ENCODE data around the gene MEOX2. TPM values are rescaled to one million over a fixed set of nuclear protein-coding genes. Genes with fewer than 3 reads are reported as not detected.

The MEOX2 gene
- total RNA-seq, 1 donor from 2014 or later: not detected

GRCh38 chr7:15719311-15719710, 32.8 kb upstream of the MEOX2 start:
- Histone ChIP-seq H3K4me1 (ENCODE audit: insufficient read depth, low read length) (no peaks in the 10 kb centered on the region), H3K4me3 (ENCODE audit: insufficient read depth, low read depth, low read length) (no peak overlapping the region), H3K36me3 (ENCODE audit: insufficient read depth, low read length) (no peaks in the 10 kb centered on the region), H3K27ac (ENCODE audit: low read depth, low read length) (no peak overlapping the region), H3K9ac (ENCODE audit: low read length) (no peak overlapping the region), H4K20me1 (ENCODE audit: insufficient read depth, low read length) (no peaks in the 10 kb centered on the region), H3K9me3 (ENCODE audit: insufficient read depth, low read depth, low read length) (no peaks in the 10 kb centered on the region), H2AFZ (ENCODE audit: low read depth, low read length) (no peak overlapping the region), H3K4me2 (ENCODE audit: low read length) (no peak overlapping the region), H3K27me3 (ENCODE audit: insufficient read depth, low read length) (no peaks in the 10 kb centered on the region), H3K79me2 (ENCODE audit: insufficient read depth, low read length) (no peaks in the 10 kb centered on the region)
- H3K36me3 Mint-ChIP-seq (ENCODE audit: low read depth, unreplicated experiment): no peaks in the 10 kb centered on the region
- no peak overlapping the region for H3K27ac Mint-ChIP-seq (ENCODE audit: unreplicated experiment)
- no peak for FAIRE-seq
- peaks cover 4% of the 10 kb centered on the region for H3K4me1 Mint-ChIP-seq (ENCODE audit: low read depth, unreplicated experiment)
- H3K4me3 Mint-ChIP-seq (ENCODE audit: unreplicated experiment): no peak overlapping the region
- no peak for TF ChIP-seq EZH2 (IDR thresholded peaks at IDR 0.05; ENCODE audit: insufficient read depth, low read length)
- DNase-seq (ENCODE audit: low read depth): no peak
- no peaks in the 10 kb centered on the region for H3K9me3 Mint-ChIP-seq (ENCODE audit: unreplicated experiment)
- H3K27me3 Mint-ChIP-seq (ENCODE audit: low read depth, unreplicated experiment): no peaks in the 10 kb centered on the region

- Histone ChIP-seq H4K20me1 (ENCODE audit: insufficient read depth, low read length) (no peaks in the 10 kb centered on the region), H3K79me2 (ENCODE audit: insufficient read depth, low read length) (no peaks in the 10 kb centered on the region), H3K36me3 (ENCODE audit: insufficient read depth, low read length) (no peaks in the 10 kb centered on the region), H3K9ac (ENCODE audit: low read length) (no peak overlapping the region), H3K4me1 (ENCODE audit: insufficient read depth, low read length) (no peaks in the 10 kb centered on the region), H3K4me2 (ENCODE audit: low read length) (no peak overlapping the region), H2AFZ (ENCODE audit: low read depth, low read length) (no peak overlapping the region), H3K9me3 (ENCODE audit: insufficient read depth, low read depth, low read length) (no peaks in the 10 kb centered on the region), H3K4me3 (ENCODE audit: insufficient read depth, low read depth, low read length) (no peak overlapping the region), H3K27me3 (ENCODE audit: insufficient read depth, low read length) (no peaks in the 10 kb centered on the region), H3K27ac (ENCODE audit: low read depth, low read length) (no peak overlapping the region)
- TF ChIP-seq, protein P1, sequence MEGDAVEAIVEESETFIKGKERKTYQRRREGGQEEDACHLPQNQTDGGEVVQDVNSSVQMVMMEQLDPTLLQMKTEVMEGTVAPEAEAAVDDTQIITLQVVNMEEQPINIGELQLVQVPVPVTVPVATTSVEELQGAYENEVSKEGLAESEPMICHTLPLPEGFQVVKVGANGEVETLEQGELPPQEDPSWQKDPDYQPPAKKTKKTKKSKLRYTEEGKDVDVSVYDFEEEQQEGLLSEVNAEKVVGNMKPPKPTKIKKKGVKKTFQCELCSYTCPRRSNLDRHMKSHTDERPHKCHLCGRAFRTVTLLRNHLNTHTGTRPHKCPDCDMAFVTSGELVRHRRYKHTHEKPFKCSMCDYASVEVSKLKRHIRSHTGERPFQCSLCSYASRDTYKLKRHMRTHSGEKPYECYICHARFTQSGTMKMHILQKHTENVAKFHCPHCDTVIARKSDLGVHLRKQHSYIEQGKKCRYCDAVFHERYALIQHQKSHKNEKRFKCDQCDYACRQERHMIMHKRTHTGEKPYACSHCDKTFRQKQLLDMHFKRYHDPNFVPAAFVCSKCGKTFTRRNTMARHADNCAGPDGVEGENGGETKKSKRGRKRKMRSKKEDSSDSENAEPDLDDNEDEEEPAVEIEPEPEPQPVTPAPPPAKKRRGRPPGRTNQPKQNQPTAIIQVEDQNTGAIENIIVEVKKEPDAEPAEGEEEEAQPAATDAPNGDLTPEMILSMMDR (IDR thresholded peaks at IDR 0.05; ENCODE audit: insufficient read depth, low read depth, low read length): no peak
- no peak for TF ChIP-seq EZH2 (IDR thresholded peaks at IDR 0.05; ENCODE audit: insufficient read depth, low read length)
- DNase-seq (ENCODE audit: low read depth) (no peak), FAIRE-seq (no peak)
- no peak overlapping the region for H3K4me3 Mint-ChIP-seq (ENCODE audit: unreplicated experiment)
- no peaks in the 10 kb centered on the region for H3K9me3 Mint-ChIP-seq (ENCODE audit: unreplicated experiment)
- no peaks in the 10 kb centered on the region for H3K36me3 Mint-ChIP-seq (ENCODE audit: low read depth, unreplicated experiment)
- H3K27me3 Mint-ChIP-seq (ENCODE audit: low read depth, unreplicated experiment): no peaks in the 10 kb centered on the region
- H3K4me1 Mint-ChIP-seq (ENCODE audit: low read depth, unreplicated experiment): peaks cover 4% of the 10 kb centered on the region
- H3K27ac Mint-ChIP-seq (ENCODE audit: unreplicated experiment): no peak overlapping the region
Measured at GRCh38 chr7:15715435-15715834, 29.0 kb upstream of the MEOX2 start.

- Histone ChIP-seq H3K4me2 (ENCODE audit: low read length) (no peak overlapping the region), H3K4me1 (ENCODE audit: insufficient read depth, low read length) (no peaks in the 10 kb centered on the region), H3K9ac (ENCODE audit: low read length) (no peak overlapping the region), H3K9me3 (ENCODE audit: insufficient read depth, low read depth, low read length) (no peaks in the 10 kb centered on the region), H3K4me3 (ENCODE audit: insufficient read depth, low read depth, low read length) (no peak overlapping the region), H4K20me1 (ENCODE audit: insufficient read depth, low read length) (no peaks in the 10 kb centered on the region), H3K27me3 (ENCODE audit: insufficient read depth, low read length) (no peaks in the 10 kb centered on the region), H3K79me2 (ENCODE audit: insufficient read depth, low read length) (no peaks in the 10 kb centered on the region), H3K27ac (ENCODE audit: low read depth, low read length) (no peak overlapping the region), H3K36me3 (ENCODE audit: insufficient read depth, low read length) (no peaks in the 10 kb centered on the region), H2AFZ (ENCODE audit: low read depth, low read length) (no peak overlapping the region)
- FAIRE-seq (no peak), DNase-seq (ENCODE audit: low read depth) (no peak)
- Mint-ChIP-seq H3K4me1 (ENCODE audit: low read depth, unreplicated experiment) (no peaks in the 10 kb centered on the region), H3K9me3 (ENCODE audit: unreplicated experiment) (no peaks in the 10 kb centered on the region), H3K27ac (ENCODE audit: unreplicated experiment) (no peak overlapping the region), H3K4me3 (ENCODE audit: unreplicated experiment) (no peak overlapping the region), H3K27me3 (ENCODE audit: low read depth, unreplicated experiment) (no peaks in the 10 kb centered on the region), H3K36me3 (ENCODE audit: low read depth, unreplicated experiment) (no peaks in the 10 kb centered on the region)
- TF ChIP-seq, protein P1 (IDR thresholded peaks at IDR 0.05; ENCODE audit: insufficient read depth, low read depth, low read length): no peak
- TF ChIP-seq EZH2 (IDR thresholded peaks at IDR 0.05; ENCODE audit: insufficient read depth, low read length): no peak
Measured at GRCh38 chr7:15709978-15710377, 23.5 kb upstream of the MEOX2 start.

Measured in astrocyte (in vitro differentiated cells and primary cell).